HG03432 (cell line): ENCODE data around the gene HOXA9.

Experiments used
- ATAC-seq: cut with Tn5 transposase; IDR thresholded peaks from one replicate; pipeline ENCODE4 v1.9.1; 2021; ENCODE audit warnings: mild to moderate bottlenecking, moderate library complexity; ENCODE audit not compliant: unreplicated experiment

Gene HOXA9

DNA sequence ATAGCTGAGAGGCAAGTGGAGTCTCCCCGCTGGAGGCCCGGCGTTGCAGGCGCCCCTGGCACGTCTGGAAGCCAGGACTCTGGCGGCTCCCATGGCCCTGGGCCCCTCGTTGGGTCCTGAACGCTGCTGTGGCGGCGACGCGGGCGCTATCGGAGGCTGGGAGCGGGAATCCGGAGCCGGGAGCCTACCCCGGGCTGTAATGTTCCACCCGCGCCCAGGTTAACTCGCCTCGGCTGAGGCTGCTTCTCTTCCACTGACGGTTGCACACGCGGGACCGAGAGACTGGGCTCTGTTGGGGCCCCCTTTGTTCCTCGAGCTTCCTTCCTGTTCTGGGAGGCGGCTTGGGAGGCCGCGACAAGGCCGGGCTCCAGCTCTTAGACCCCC lies 20.6 kb downstream of the HOXA9 start:
- no peak for ATAC-seq

DNA sequence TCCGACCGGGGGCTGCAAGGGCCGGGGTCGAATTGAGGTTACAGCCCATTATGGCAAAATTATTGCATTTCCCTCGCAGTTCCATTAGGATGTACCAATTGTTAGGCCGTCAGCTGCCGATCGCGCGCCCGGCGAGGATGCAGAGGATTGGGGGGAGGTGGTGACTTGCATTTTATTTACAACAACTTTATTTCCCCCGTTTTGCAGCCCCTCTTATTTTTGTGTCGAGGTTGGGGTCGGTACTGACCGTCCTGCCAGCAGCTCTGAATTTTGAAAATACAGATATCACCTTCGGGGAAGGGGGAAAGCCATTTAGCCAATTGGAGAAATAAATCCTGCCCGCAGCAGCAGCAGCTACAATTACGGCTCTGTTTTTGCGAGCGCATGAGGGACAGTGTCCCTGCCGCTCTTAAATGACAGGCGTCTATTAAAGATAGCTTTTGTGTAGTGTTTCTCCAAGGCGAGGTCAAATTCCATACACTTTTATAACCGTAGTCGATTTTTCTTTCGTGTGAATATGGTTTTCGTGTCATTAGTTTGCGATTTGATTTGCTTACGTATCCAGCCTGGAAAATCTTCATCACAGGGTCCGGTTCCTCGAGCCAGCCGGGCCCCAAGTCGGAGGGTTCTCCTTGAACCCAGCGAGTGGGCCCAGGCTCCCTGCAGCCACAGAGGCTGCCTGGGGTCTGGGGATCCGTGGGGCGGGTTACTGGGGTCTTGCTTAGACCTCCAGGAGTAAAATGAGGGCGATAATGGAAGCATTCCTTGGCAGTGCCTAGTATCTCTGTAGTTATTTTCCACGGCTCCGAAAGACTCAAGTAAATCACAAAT lies 21.2 kb downstream of the HOXA9 start:
- no peak for ATAC-seq

DNA sequence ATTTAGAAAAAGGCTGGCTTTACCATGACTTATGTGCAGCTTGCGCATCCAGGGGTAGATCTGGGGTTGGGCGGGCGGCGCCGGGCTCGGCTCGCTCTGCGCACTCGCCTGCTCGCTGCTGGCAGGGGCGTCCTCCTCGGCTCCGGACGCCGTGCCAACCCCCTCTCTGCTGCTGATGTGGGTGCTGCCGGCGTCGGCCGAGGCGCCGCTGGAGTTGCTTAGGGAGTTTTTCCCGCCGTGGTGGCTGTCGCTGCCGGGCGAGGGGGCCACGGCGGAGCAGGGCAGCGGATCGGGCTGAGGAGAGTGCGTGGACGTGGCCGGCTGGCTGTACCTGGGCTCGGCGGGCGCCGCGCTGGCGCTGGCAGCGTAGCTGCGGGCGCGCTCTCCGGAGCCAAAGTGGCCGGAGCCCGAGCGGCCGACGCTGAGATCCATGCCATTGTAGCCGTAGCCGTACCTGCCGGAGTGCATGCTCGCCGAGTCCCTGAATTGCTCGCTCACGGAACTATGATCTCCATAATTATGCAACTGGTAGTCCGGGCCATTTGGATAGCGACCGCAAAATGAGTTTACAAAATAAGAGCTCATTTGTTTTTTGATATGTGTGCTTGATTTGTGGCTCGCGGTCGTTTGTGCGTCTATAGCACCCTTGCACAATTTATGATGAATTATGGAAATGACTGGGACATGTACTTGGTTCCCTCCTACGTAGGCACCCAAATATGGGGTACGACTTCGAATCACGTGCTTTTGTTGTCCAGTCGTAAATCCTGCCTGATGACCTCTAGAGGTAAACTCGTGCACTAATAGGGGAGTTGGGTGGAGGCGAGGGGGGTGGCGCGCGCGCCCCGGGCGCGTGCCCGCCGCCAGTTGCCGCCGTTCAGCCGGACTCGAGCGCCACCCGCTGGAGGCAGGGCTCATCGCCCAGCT lies 22.1 kb downstream of the HOXA9 start, which contains the start of gene HOXA5:
TSS of gene HOXA5 (minus strand) at position 659 of the 927 bp plus-strand sequence. CDS start at position 585, 74 bp downstream.
- no peak for ATAC-seq

DNA sequence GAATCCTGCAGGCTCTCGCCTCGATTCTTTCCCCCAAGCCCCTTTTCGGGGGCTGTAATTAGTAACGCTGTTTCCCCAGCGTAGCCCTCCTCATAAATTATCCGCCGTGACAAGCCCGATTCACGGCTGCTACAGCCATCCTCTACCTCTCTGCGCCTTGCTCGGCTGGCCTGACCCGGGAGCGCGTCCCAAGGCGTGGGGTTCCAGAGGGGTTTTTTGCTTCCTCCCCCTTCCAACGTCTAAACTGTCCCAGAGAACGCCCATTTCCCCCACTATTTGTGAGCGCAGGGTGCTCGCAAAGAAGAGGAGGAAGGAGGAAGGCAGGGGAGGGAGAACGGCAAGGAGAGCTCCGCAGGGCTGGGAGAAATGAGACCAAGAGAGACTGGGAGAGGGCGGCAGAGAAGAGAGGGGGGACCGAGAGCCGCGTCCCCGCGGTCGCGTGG lies 22.7 kb downstream of the HOXA9 start:
- ATAC-seq, result no peak

DNA sequence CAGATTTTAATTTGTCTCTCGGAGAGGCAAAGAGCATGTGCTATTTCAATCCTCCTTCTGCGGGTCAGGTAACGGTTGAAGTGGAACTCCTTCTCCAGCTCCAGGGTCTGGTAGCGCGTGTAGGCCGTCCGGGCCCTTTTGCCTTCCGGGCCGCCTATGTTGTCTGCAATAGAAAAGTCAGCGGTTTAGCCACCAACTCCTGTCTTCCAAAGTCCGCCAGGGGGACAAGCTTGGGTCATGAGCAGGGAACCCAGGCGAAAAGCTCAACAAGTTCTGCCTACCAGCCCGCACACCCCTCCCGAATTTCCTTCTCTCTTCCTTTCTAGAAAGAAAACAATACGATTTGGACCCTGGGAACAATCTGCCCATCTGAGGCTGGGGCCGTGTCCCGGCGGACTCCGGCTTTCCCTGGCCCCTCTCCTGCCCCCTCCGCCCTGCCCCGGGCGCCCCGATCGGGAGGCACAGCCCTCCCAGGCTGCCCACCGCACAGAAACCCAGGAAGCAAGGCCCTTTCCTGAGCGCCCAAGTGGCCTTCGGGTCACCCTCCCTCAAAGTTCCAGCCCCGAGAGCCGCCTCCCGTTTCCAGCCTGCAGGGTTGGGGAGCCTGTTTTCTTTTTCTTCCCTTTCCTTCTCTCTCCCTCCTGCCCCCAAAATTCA lies 23.3 kb downstream of the HOXA9 start:
- no peak for ATAC-seq

DNA sequence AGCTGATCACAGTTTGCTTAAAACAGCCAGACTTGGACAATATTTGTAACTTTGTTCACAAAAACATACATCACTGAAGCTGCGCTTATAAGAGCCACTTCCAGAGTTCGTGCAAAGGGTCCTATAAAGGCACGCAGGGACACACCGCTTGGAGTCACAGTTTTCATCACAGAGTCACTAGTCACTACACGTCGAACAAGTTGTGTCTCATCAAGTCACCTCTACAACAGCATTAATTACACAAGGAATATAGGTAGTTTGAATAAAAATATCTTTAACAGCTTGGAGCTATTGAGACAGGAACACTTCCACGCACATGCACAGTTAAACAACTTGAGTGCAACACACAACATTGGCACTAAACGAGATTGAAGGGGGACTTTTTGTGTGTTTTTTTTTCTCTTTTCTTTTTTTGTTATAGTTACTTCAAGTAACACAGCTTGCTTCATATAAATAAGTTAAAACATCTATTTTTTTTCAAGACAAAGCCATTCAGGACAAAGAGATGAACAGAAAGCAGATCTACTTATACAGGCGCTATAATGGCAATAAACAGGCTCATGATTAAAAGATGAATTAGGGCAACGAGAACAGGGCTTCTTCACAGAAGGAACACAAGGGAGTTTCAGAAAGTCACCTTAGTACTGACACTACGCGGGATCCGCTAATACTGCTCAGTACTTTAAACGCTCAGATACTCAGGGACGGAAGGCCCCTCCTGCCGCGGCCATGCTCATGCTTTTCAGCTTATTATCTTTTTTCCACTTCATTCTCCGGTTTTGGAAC lies 24.0 kb downstream of the HOXA9 start:
- no peak for ATAC-seq

DNA sequence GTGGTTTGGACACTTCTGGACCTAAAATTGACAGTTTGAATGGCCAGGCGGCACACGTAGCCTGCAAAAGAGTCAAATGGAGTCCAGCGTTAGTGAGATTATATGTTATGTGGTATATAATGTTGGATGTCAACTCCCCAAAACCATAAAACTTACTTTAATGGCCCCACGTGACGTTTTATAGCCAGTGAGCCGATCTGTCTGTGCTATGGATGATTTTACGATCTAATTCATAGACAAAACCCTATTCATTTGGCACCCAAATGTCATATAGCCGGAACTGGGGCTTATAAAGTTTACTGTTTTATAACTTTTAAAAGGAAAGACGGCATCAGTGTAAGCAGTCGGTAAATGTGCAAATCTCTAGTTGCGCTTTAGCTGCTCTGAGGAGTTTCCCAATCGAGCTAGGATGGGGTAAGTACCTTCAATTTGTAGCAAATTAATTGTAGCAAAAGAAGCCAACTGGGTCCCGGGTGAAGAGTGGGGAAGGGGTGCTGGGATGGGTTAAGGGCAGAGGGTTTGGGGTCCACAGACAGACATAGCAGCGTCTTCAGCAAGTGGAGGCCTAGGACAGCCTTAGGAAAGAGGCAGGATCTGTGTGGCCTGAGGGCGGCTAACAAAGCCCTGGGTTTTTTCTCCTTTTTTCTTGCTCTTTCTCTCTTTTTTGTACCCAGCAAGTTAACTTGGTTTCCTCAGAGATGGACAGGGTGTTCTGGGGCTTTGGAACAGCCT lies 25.0 kb downstream of the HOXA9 start:
- no peak for ATAC-seq

DNA sequence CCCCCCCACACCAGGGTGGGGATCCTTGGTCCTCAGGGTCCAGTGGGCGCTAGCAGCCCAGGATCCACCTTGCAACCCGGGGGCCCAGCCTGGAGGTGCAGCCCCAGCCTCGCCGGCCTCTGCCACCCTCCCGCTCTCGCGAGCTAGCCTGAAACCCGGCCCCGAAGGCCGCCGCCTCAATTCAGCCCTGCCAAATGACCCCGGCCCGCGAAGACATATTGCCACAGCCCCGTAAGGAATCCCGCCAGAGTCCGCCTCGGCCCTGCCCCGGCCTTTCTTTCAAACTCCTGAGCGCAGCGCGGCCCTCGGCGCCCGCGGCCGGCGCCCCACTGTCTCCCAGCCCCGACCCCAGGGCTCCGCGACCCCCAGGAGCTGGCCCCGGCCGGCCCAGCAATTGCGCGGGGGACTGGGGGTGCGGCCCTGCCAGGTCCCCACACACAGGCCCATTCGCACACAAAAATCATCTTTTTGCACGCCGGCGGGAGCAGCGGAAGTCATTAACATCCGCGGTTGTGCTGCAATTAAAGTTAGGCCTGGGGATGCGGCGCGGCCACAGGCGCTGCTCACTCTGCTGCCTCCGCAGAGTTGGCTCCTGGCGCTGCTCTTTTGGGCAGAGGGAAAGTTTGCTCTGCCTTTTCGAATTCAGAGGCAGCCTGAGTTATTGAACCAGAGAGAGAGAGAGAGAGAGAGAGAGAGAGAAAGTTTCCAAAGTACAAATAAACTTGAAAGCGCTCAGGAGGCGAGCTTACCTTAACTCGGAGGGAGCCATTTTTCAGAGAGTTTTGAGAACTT lies 25.8 kb downstream of the HOXA9 start:
- no peak for ATAC-seq

DNA sequence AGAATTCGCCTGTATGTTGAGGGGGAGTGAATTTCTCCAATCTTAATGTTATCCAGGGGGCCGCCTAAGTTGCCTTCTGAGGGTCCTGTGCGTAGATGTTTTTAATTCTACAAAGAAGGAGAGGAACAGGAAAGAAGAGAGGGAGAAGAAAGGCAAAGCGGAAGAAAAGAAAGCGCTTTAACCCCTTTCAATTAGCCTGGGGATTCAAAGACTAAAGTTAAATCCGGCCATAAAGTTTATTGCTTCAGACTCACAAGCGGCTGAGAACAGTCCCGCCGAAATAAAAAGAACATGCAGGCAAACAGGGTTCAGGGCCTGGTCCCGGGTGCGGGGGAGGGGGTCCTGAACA lies 26.4 kb downstream of the HOXA9 start:
- ATAC-seq, result no peak

DNA sequence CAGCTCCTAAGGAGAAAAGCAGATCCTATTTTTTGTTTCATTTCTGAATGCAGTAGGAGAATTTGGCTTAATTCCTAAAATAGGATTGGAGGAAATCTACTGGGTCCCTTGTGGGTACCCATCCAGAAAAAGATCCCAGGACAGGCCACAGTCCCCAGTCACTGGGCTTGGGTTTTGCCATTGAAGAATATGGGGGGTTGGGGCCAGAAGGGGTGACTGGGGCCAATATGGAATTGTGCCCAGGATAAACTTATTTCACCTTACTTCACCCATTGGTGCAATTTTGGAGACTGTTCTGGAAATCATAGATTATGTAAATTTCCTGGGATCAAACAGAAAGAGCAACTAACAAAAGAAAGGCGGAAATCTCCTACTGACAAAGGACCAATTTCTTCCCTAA lies 26.9 kb downstream of the HOXA9 start:
- no peak for ATAC-seq

DNA sequence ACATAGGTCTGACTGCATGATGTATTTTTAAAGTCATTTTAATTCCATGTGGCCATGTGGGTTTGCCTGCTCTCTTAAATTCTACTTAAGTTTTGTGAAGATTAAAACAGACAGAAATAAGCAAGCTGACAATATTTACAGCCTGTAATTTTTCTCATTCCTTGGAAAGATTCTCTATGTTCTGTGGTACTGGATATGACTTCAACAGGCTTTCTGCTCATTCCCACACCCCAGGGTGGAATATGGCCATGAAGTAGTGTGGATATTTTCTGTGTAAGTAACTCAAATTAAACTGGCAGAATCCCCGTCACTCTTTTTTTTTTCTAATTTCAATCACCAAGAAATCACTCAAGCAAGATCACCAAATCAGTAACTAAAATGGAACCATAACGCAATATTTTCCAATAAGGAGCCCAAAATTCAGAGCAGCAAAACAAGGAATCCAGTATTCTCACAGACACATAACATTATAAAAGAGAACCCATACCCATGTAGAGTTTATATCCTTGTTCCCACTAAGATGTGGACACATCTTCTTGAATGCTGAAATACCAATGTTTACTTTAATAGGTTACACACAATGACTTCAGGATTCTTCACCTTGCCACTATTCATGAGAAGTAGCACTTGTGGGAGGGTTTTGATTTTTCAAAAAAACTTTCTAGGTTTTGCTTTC lies 27.6 kb downstream of the HOXA9 start:
- no peak for ATAC-seq

DNA sequence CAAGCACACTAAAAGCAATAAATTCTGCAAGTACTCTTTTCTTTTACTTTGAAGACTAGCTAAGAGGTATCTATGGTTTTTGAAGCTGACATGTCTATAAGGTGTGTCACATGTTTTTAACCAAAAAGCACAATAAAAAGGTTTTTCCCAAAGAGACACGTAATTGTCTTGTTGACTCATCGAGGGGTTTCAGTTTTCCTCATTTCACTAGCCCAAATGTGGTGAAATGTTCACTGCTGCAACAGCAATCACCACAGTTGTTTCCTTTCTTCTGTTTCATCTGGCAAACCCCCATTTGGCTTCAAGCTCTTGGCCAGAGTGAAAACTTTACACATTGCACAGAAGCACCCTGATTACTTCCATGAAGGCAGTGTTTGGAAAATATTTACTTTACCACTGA lies 30.9 kb downstream of the HOXA9 start:
- peak; percentile 60 for ATAC-seq

DNA sequence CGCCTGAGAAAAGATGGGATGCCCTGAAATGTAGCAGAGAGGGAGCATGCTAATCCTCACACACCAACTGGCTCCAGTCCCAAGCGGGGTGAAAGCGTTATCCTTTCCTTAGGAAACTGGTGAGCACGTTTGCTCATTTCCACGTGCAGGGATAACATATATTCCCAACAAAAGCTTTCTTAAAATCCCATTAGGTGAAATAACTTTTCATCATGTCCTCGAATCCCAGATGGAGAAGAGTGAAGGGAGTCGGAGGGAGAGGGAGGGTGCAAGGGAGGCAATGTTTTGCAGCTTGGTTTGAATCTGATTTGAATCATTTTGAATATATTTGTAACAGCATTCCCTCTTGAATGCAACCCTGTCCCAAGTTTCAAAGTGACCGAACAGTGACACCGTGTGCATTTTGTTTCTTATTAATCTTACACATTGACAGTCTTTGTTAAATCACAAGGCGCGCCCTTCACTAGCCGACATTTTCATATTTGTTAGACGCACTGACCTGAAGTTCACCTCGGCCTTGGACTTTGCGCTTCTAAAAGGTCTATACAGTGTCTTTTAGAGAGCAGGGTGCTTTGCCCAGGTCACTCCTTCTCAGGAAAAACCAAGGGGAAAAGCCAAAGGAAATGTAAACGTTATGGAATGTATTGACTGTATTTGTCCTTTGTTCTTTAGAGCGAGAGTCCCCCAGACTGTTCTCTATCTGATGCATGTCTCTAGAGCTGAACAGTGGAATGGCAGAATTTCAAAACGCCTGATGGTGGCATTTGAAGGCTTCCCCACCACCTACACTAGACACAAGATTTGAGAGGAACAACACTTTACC lies 31.7 kb downstream of the HOXA9 start:
- no peak for ATAC-seq

DNA sequence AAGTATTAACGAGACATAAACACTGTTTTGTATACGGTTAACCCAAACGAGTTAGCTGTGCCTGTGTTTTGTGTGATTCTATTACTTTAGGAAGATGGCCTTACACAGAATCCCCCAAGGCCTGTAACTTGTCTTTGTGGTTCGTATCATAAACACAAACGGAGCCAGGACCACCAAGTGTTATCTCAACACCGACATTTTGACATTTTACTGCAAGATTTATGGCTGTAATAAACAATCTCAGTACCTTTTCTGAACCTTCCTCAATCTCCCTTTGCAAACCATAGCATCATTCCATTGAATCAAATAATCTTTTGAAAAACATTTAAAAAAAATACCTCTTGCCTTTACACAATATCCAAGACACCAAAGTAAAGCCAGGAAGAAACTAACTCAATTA lies 32.4 kb downstream of the HOXA9 start:
- no peak for ATAC-seq

DNA sequence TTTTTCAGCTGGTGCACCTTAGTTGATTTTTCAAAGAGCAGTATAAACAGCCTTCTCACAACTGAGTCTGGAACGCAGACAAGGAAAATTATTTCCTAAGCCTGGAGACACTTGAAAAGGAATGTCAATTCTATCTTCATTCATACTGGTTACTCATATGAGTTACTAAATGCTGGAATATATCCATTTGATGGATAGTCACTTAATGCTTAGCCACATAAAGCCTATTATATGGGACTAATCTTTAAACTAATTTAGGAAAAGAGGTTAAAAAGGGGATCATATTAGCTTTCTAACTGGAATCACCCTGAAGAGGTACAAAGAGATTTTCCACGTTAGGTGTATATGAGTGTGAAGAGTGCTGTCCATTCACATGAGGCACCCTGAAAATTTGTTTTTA lies 33.1 kb downstream of the HOXA9 start:
- no peak for ATAC-seq

DNA sequence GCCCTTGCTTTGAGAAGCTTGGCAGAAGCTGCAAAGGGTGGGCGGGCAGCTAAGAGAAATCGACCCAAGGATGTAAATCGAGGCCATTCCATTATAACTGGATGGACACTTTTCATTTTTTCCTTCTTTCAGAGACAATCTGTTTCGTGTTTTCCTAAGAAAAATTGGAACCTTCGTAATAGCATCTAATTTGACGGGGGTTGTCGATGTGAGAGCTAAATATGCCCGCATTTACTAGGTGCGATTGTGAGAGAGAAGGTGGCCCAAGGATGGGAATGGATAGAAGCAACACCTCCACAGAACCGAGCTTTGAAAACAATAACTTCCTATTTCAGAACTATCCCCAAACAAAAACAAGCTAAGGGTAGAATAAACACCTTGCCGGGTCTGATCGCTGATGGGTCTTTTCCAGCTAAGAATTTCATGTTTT lies 33.9 kb downstream of the HOXA9 start:
- ATAC-seq, result no peak

DNA sequence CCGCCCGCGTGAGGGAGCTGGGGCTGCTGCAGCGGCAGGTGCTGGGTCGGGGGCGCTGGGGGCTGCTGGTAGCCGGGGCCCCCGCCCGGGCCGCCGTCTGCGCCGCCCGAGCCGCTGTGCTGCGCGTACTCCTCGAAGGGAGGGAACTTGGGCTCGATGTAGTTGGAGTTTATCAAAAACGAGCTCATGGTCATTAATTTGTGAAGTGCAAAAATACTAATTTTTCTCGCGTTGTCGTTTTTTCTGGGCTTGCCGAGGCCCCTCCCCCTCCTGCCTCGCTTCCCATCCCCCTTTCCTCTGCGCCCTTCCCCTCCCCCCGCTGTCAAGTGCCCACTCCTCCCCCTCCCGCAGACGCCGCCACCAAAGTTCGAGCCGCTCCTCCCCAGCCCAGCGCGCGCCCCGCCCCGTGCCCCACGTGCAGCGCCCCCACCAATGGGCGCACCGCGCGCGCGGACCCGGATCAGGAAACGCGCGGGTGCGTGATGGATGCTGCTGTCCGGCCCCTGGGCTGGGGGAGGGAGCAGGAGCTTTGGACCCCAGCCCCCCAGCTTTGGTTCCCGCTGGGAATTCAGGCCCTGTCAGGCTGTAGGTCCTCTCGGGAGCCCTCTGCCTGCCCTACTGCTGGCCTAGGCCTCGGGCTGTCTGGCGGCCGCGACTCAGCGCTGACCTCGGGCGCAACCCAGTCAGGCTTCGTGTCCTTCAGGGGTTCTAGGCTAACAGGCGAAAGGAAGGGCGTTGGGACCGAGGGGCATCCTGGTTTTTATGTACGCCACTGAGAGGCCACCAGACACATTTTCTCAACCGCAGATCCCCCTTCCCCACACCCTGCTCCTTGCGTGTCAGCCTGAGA lies 34.6 kb downstream of the HOXA9 start, which contains the start of gene HOXA4:
TSS of gene HOXA4 (minus strand) at position 218 of the 850 bp plus-strand sequence. CDS start at position 194, 24 bp downstream.
- ATAC-seq, result peak; percentile 69
